HG03520 (cell line): ENCODE measurements around the gene HTATSF1.

Source experiments
- ATAC-seq: cut with Tn5 transposase; IDR thresholded peaks from one replicate; pipeline ENCODE4 v1.9.1; 2021; ENCODE audit warnings: mild to moderate bottlenecking, moderate library complexity; ENCODE audit not compliant: unreplicated experiment

Gene HTATSF1

GRCh38 chrX:136497556-136498052 is at the start of gene HTATSF1:
HTATSF1 (plus strand) TSS chrX:136497592; CDS start chrX:136497685, 93 bp downstream.
- peak; percentile 6 for ATAC-seq

GRCh38 chrX:136447968-136448367 is 49.4 kb upstream of the HTATSF1 start:
- no peak for ATAC-seq

GRCh38 chrX:136450050-136450830 is 47.2 kb upstream of the HTATSF1 start:
- no peak for ATAC-seq

GRCh38 chrX:136452614-136453013 is 44.8 kb upstream of the HTATSF1 start:
- no peak for ATAC-seq

- no peak for ATAC-seq
Measured at GRCh38 chrX:136453114-136453513, 44.3 kb upstream of the HTATSF1 start.

- no peak for ATAC-seq
Measured at GRCh38 chrX:136453771-136454170, 43.6 kb upstream of the HTATSF1 start.

GRCh38 chrX:136456133-136456532 is 41.3 kb upstream of the HTATSF1 start:
- ATAC-seq = no peak

DNA sequence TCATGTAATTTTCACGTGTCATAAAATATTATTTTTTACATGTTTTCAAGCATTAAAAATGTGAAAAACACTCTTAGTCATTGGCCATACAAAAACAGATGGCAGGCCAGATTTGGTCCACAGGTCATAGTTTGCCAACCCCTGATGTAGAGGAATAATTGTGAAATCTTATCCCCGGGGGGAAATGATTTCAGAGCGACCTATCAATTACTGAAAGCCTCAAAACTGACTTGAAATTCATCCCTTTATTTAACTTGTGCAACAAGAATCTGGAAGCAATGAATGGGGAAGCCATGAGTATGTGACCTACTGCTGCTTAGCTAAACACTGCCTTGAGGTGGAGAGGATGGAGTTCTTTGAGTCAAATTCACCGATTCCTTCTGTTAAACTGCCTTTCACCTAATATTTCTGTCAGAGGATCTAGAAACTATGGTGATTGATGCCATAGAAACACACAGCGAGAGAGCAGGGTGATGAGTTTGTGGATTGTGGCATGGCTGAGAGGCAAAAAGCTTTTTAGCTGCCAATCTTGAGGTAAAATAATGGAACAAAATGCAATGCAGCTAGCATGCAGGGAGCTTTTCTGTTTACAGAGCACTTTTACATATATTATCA is 40.0 kb upstream of the HTATSF1 start:
- ATAC-seq = no peak

DNA sequence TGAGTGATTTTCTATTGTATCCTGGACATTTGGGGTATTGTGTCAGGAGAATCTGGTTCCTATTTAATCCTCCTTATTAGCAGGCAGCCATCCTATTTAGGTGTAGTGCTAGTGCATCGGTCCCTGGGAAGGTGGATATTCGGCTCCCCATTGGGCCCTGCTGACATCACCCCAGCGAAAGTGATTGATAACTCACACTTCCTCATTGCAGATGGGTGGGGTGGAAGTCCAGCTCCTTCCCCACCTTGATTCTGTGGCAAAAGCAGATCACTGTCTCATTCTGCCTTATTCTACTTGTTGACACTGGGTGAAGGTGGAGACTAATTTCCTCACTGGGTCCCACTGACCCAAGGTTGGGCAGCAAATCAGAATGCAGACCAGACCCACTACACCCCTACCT is 32.8 kb upstream of the HTATSF1 start:
- ATAC-seq = no peak

- ATAC-seq = no peak
Measured at GRCh38 chrX:136467303-136467702, 30.1 kb upstream of the HTATSF1 start.

- ATAC-seq = no peak
Measured at GRCh38 chrX:136468391-136469103, 28.8 kb upstream of the HTATSF1 start.

DNA sequence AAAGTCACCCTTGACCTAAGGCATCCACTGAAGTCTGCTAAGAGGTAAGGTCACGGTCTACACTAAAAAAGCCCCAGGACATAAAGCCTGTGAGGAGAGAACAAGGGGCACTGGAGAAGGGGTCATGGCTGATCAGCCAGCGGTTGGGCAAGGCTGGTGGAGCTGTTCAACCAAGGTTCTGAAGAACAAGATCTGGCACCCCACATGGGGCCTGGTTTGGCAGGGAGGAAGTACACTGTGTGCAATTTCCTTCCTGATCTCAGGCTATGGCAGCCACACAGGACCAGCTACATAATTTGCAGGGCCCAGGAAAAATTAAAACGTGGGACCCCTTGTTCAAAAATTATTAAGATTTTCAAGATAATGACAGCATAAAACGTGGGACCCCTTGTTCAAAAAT is 23.7 kb upstream of the HTATSF1 start:
- ATAC-seq = no peak

GRCh38 chrX:136475236-136475635 is 22.2 kb upstream of the HTATSF1 start:
- no peak for ATAC-seq

DNA sequence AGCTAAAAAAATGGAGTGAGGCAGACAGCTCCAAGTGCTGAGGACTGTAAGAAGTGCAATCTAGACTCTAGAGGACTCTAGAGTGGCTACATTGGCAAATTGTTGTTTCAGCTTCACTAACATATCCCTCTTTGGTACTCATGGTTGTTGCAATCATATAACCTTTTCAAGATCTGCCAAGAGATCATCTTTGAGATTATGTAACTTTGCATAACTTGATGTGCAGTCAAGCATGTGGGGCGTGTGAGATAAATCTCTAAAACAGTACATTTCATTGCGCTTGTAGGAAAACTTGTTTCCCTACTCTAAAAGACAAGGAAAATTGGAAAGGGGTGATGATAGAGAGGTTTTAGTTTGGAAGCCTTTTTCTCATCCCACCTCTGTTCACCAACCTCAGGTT is 20.9 kb upstream of the HTATSF1 start:
- no peak for ATAC-seq

DNA sequence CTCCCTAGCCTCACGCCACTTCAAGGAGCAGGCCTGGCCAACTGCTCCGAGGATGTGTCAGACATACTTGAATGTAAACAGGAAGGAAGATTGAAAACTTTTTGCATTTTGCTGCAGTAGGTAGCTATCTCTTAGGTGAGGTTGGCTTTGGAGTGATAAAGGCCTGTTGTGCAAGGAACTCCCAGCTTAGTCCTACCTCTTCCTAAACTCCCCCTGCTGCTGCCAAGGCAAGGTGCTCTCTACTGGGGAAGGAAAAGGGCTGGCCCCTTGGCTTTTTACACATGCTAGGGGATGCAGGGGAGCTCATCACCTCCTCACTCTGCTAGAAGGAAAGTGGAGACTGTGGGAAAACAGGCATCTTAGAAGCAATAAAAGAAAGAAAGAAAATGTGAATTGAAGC is 20.4 kb upstream of the HTATSF1 start:
- no peak for ATAC-seq

DNA sequence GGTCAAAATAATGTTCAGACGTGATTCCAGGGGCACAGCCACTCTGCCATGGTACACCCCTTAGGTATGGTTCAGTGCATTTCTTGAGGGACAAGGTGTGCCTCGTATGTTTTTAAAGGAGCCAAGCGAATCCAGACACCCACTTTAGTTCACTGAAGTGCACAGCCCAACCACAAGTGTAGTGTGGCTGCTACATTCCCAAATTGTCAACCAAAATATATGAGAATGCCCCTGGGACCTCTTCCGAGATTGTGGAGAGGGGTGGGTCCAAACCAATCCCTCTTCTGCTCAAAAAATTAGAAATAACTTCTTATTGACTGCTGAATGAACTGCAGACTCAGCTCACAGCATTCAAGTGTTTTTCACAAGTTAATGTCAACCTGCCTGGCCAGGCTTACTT is 17.0 kb upstream of the HTATSF1 start:
- ATAC-seq = no peak

DNA sequence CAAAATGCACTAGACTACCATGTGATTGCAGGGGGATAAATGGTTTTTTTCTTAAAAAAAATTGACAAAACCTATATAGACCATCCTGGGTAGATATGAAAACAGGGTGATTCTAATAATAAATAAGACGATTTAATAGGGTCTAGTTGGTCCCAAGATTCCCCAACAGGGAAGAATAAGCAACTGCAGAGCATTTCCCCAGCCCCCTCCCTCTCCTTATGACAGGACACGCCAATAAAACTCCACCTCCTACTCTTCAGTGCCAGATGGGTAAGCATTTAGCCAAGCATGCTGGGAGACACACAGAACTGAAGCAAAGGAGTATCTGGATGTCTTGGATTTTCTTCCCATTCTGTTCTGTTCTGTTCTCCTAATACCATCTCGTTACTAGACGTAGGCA is 9.7 kb upstream of the HTATSF1 start, which contains the start of gene BRS3:
BRS3 (plus strand) TSS at position 301 of the 400 bp plus-strand sequence. CDS start 168 bp downstream, outside the sequence.
- ATAC-seq = no peak

- no peak for ATAC-seq
Measured at GRCh38 chrX:136488706-136489105, 8.7 kb upstream of the HTATSF1 start.

DNA sequence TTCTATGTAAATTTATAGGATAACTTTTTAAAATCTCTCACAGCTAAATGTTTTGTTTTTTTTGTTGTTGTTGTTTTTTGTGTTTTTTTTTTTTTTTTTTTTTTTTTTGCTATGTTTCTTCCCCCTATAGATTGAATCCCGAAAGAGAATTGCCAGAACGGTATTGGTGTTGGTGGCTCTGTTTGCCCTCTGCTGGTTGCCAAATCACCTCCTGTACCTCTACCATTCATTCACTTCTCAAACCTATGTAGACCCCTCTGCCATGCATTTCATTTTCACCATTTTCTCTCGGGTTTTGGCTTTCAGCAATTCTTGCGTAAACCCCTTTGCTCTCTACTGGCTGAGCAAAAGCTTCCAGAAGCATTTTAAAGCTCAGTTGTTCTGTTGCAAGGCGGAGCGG is 5.6 kb upstream of the HTATSF1 start:
- ATAC-seq = no peak

DNA sequence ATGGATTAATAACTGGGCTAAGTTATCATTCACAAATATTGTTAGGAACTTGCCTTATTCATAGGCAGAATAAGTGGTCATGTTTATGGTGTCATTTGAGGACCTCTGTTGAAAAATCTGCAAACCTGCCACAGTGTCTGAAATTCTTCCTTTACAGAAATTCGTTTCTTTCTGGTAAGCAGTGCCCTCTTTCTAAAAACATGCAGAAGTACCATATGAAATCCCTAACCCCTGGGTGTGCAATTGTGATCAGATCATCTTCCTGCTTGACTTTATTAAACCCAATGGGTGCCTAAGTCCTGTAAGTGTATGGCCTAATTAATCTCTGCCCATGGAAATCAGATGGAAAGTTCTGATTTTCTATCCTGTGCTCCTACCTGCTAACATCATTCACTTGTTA is 4.4 kb upstream of the HTATSF1 start:
- no peak for ATAC-seq

- ATAC-seq = no peak
Measured at GRCh38 chrX:136495043-136495442, 2.3 kb upstream of the HTATSF1 start.
